DND-41 (cell line): Measurements from ENCODE around the gene TMEM92.

Experiments
- CTCF ChIP-seq: IDR thresholded peaks from 2 replicates; pipeline ENCODE4 v1.5.1; 2012; ENCODE audit warnings: borderline replicate concordance, low read length, moderate library complexity, mild to moderate bottlenecking; ENCODE audit not compliant: poor library complexity, severe bottlenecking; ENCODE audit errors: extremely low read depth
- EZH2 ChIP-seq: IDR thresholded peaks from 3 replicates; pipeline ENCODE4 v1.6.1; 2012; ENCODE audit warnings: borderline replicate concordance, low read depth, mild to moderate bottlenecking, moderate library complexity, low read length, inconsistent platforms; ENCODE audit not compliant: severe bottlenecking

- no peak for TF ChIP-seq CTCF
- no peak for TF ChIP-seq EZH2
Observed at GRCh38 chr17:50283714-50284113, 9.4 kb downstream of the TMEM92 start.
